ENCODE measurements around the gene GOLT1A.

GOLT1A gene

DNA sequence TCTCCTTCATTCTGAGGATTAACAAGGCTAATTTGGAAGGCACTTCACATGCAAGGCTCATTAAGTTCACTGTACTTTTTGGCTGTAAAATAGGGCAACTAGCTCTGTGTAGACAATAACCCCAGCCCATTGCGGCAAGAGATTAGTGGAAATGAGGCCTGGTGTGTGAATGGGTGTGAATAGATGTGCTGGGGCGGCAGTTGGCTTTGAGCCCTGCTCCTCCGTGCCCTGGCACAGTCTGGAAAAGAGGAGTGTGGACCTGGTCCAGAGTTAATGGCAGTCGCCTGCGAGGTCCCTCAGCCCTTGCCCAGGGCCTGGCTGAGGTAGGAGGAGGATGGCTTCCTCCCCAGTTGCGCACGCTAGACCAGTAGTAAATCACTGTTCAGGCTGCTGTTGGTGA, 22.3 kb downstream of the GOLT1A start:
- no peak for DNase-seq (ENCODE audit: low spot score)

DNA sequence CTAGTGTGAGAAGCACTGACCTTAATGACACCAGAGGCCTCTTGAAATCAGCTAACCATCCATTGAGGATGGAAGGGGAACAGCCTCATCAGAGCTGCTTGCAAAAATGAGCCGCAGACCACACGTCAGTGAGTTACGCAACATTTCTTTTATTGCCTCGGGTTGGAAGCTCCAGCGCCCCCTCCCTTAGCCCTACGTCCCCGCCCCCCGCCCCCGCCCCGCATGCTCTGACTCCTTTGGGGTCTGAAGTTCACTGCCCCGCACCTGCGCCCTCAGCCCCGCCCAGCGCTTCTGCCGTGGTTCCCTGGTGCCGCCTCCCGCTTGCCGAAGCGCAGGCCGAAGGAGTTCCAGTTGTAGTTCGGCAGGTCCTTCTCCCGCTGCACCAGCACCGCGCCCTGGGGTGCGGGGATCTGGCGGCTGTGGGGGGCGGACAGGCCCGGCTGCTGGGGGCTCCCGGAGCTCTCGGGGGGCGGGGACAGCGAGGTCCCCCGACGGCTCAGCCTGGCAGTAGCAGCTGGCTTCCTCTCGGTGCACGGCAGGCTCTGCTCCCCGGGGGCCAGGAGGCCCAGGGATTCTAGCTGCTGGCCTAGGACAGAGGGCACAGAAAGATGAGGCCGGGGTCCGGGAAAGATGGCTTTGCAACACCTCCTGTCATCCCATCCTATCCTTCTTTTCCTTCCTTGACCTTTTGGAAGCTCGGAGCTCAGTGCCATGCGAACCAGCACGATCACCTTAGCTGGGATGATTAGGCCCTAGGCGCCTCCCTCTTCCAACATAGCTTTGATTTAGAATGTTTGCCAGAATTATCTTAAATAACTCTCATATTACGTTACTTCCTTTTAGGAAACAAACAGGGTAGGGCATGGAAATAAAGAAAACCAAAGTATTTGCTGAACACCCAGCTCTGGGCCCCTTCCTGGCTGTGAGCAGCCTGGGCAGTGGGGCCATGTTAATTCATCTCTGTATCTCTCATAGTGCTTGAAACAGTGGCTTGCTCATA, 23.3 kb downstream of the GOLT1A start:
- peak; percentile 79 for DNase-seq (ENCODE audit: low spot score)

GRCh38 chr1:204188959-204189639, 24.7 kb downstream of the GOLT1A start:
- no peak for DNase-seq (ENCODE audit: low spot score)

GRCh38 chr1:204186597-204186996, 27.2 kb downstream of the GOLT1A start:
- DNase-seq (ENCODE audit: low spot score), result no peak

DNA sequence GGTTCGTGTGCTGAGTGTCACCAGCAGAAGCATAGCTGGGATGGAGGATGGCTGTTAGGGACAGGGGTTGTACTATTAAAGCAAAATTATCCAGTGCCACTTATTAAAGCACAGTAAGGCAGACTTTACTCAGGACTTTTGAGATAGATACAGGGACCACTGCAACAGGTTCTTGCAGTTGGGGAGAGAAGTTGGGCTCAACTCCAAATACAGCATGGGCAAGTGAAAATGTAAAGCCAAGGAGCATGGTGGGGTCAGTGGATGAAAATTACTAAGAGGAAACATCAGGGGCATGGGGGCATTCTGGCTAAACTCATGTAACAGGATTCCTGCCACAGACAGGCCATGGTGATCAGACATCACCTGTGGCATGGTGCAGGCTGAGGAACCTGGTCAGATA, 32.7 kb downstream of the GOLT1A start:
- no peak for DNase-seq (ENCODE audit: low spot score)

DNA sequence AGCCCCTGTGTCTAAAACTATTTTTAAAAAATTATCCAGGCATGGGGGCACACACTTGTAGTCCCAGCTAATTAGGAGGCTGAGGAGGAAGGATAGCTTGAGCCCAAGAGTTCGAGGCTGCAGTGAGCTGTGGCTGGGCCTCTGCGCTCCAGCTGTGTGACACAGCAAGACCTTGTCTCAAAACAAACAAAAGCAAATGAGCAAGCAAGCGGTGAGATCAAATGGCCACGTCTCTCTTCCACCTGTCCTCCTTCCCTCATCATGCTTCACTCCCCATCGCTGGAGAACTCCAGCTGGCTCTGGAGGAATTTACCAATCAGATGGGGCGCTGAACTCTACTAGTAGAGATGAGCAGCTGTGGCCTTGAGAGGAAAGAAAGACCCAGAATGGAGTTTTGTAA, 33.7 kb downstream of the GOLT1A start:
- DNase-seq (ENCODE audit: low spot score), result no peak

GRCh38 chr1:204178487-204179281, 35.1 kb downstream of the GOLT1A start:
- DNase-seq (ENCODE audit: low spot score), result no peak

DNA sequence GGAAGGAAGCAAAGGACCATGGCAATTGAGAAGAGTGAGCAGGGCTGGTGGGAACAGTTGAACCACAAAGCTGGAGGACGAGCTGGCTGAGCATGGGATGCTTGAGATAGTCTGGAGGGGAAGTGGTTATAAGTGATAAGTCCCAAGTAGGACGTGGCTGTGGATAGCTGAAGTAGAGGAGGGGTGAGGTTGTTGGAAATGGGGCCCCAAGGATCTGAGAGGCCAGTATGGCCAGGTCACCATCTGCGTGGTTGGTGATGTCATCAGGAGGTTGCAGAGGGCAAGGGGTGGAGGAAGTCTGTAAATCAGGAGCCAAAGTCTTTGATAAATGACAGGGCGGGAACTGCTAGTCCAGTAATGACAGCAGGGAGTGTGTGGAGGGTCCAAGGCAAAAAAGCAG, 36.7 kb downstream of the GOLT1A start:
- no peak for DNase-seq (ENCODE audit: low spot score)

DNA sequence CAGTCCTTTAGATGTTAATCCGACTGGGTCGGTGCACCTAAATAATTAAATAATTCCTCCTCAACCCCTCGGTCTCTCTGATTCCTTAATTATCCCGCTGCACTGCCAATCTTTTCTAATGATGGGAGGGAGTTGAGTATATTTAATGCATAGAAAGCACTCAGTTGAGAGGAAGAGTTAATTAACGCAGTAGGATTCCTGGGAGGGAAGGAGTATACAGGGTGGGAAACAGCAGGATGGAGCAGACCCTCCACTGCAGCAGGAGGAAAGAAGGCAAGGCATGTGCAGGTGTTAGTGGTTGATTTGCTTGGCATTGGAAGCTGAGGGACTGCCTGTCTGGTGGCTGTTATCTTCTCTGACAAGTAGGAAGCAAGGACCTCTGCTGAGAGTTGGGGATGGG, 37.7 kb downstream of the GOLT1A start:
- DNase-seq (ENCODE audit: low spot score), result no peak

DNA sequence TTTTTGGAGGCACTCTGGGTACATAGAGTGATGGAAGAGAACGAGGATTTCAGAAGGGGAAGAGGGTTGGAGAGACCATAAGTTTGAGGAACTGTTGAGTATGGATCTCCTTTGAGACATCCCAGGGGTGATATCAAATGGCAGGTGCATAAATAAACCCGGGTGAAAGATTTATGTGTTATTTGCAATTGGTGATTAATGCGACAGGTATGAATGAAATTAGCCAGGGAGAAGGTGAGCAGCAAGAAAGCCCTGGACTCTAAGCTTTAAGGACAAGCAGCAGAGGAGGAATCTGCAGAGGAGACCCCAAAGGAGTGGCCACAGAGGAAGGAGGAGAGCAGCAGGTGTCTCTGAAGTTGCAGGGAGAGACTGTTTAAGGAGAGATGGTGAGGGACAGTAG, 38.8 kb downstream of the GOLT1A start:
- no peak for DNase-seq (ENCODE audit: low spot score)

GRCh38 chr1:204172404-204173029, 41.3 kb downstream of the GOLT1A start:
- no peak for DNase-seq (ENCODE audit: low spot score)

DNA sequence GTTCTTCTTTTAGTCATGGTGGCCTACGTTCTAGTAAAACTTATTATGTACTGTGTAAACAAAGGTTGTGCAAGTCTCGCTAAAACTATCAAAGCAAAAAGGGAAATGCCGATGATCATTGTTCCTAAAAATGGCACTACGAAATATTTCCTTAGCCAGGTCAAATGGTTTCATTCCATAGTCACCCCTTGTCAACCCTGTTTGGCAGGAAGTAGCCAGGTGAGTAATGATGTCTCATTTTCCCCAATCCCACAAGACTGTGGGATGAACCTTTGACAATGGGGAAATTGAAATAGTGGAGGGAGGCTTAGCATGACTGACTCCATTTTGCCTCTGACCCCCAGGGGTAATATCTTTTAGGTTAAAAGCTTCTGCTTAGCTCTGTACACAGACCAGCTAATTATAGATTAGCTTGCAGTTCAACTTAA, 42.0 kb downstream of the GOLT1A start:
- peak; percentile 52 for DNase-seq (ENCODE audit: low spot score)

DNA sequence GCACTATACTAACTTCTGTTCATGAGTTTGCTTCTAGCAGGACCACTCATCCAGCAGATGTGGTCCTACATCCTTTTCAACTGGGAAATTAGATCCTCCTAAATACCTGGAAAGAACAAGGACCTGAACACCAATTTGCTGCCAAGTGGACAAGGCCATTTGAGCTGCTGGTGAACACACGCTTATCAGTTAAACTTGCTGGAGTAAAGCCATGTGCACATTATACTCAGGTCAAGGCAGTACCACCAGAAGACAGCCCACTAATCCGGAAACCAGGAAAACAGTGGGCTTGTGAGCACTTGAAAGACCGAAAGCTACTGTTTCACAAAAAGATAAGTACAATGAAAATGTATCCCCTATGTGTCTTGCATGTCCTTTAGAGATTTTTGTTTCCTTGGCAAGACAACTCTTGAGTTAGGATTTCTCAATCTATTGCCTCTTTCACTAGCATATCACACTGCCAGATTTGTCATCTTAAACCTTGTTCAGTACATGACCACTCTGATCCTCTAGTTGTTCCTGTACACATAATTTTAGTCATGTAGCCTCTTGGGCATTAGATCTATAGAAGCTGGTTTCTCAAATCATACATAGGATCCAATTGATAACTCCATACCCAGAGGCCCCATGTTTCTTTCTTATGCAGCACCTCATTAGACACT, 43.2 kb downstream of the GOLT1A start:
- no peak for DNase-seq (ENCODE audit: low spot score)

- DNase-seq (ENCODE audit: low spot score), result no peak
Observed at GRCh38 chr1:204169858-204170257, 43.9 kb downstream of the GOLT1A start.

GRCh38 chr1:204167730-204168129, 46.1 kb downstream of the GOLT1A start:
- no peak for DNase-seq (ENCODE audit: low spot score)

- no peak for DNase-seq (ENCODE audit: low spot score)
Observed at GRCh38 chr1:204166219-204166618, 47.6 kb downstream of the GOLT1A start, which contains the start of gene REN. REN (minus strand) TSS chr1:204166337; CDS start chr1:204166293, 44 bp downstream.

GRCh38 chr1:204162494-204163074, 51.2 kb downstream of the GOLT1A start:
- DNase-seq (ENCODE audit: low spot score), result peak; percentile 82

DNA sequence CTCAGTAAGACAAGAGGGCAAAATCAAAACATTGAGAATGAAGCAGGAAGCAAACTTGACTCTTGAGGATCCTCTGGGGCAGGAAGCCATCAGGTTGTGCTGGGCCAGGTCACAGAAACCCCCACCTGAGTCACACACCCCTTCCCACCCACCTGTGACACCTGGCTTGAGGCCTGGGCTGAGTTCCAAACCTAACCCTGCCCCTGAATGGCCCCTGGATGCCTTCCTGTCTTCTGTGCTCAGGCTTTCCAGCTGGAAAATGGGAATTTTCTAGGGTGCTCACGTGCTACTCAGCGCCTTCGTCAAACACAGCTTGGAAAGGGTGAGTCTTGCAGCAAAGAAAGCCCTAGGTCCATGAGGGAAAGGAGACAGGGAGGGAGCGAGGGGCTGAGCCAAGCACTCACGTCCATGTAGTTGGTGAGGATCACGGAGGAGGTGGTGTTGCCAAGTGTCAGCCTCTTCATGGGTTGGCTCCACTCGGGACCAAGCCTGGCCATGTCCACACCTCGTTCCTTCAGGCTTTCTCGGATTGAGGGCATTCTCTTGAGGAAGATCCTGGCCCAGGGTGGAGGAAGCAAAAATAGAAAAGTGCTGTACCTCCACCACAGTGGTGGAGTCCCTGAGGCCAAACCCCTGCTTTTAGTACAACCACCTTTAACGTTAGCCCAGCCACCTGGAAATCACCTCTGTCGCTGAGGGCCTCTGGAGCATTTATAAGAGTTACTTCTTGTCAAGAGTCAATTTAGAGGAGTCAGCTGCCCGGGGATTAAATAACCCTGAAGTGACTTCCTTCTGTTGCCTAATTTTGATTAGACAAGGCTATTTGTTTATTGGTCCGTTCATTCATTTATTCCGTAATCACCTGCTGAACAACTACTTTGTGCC, 51.9 kb downstream of the GOLT1A start:
- DNase-seq (ENCODE audit: low spot score), result no peak

GRCh38 chr1:204157962-204158361, 55.8 kb downstream of the GOLT1A start:
- no peak for DNase-seq (ENCODE audit: low spot score)

DNA sequence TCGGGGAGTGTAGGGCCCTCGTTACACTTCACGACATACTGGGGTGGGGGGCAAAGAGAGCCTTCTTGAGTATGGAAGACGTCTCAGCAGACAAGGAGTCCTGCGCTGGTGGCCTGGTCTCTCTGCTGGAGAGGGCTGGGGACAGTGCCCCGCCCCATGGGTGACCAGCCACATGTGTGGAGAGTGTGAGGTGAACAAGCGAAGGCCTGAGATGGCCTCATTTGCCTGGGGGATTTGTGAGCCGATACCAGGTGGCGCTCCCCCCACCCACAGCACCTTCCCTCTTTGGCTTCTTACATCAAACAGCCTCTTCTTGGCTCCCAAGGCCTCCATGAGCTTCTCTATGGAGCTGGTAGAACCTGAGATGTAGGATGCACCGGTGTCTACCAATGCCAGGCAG, 57.9 kb downstream of the GOLT1A start:
- DNase-seq (ENCODE audit: low spot score), result no peak

Data from SW480 (cell line).